HG03342 (cell line): ENCODE data around the gene PRKAR2B.
"Not testable (repeated sequence)": the region's sequence is repeated elsewhere in the genome, so short reads cannot be mapped to it uniquely, and the experiment has no call there.

ENCODE experiments used
- ATAC-seq: cut with Tn5 transposase; IDR thresholded peaks from one replicate; pipeline ENCODE4 v1.9.1; 2021; ENCODE audit warnings: mild to moderate bottlenecking, moderate library complexity; ENCODE audit not compliant: unreplicated experiment

PRKAR2B gene

GRCh38 chr7:107151538-107151937 is 107.0 kb downstream of the PRKAR2B start:
- ATAC-seq: no peak

DNA sequence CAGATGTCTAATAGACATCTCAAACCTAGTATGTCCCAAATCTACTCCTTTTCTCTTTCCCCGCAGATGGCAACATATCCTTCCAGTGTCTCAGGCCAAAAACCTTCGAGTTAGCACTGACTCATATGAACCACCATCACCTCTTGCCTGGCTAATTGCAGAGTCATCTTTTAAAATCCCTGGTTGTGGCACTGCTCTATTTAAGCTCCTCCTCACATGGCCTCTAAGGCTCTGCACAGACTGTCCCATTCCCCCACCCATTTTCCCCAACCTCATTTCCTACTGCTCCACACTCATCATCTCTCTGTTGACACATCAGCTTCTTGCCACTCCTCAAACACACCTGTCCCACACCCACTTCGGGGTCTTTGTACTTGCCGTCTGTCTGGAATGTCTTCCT is 107.5 kb downstream of the PRKAR2B start:
- ATAC-seq: no peak

DNA sequence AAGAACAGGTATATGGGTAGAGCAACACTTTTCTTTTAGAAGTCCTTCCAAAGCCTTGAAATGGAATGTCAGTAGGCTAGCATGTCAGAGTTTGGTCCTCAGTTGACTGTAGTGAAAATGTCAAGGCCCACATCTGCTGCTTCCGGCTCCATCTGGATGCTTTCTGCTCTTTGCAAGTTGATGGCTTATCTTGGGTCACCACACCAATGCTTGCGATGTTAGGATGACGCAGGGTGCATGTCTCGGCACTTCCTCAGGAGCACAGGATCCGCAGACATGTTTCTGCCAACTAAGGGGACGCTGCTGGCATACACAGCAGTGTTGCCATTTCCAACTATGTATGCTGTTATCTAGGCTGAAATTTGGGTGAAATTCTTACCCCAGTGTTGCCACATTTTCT is 110.3 kb downstream of the PRKAR2B start:
- ATAC-seq: no peak

GRCh38 chr7:107155726-107156125 is 111.2 kb downstream of the PRKAR2B start:
- ATAC-seq: not testable (repeated sequence)

DNA sequence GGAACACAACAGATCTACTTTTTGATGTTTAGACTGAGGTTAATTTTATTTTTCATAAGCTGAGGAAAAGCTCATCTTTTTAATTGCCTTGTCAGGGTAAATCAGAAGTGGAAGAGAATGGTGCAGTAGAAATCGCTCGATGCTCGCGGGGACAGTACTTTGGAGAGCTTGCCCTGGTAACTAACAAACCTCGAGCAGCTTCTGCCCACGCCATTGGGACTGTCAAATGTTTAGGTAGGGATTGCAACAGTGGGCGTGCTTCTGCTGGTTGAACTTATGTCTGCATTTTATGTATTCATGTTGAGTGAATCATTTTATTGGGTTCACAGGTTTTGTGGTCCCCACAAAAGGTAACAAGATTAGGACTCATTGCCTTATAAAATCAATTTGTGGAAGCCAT is 112.6 kb downstream of the PRKAR2B start:
- ATAC-seq: no peak

DNA sequence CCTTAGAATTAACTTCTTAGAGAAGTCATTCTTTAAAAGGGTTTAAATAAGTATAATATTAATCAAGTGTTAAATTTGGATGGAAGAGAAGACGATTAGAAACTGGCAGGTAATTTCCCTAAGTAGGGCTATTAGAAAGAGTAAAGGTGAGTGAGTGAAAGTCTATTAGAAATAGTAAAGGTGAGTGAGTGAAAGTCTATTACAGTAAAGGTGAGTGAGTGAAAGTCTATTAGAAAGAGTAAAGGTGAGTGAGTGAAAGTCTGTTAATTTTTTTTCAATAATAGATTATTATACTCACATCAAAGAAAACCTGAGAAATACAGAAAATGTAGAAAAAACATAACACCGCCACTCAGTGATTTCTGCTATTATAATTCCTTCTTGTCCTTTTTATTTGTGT is 113.5 kb downstream of the PRKAR2B start:
- no peak for ATAC-seq

DNA sequence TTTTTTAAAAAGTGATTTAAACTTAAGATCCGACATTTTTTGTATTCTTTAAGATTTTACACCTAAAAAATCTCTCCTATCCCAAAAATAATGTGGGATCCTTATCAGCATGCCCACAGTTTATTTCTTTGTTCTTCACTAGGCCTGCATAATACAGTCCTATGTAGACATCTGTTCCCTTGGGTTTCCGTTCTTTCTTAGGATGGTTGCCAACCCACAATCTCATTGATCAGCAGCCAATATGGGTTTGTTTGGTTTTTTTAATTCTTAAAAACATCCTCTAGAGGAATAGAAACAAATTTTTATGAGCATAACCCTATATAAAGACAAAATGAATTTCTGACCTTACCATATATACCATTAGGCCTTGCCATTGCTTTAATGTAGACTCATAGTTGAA is 115.9 kb downstream of the PRKAR2B start:
- ATAC-seq: no peak

GRCh38 chr7:107161415-107161814 is 116.9 kb downstream of the PRKAR2B start:
- ATAC-seq: no peak

- ATAC-seq: no peak
Measured at GRCh38 chr7:107162475-107162874, 118.0 kb downstream of the PRKAR2B start.

DNA sequence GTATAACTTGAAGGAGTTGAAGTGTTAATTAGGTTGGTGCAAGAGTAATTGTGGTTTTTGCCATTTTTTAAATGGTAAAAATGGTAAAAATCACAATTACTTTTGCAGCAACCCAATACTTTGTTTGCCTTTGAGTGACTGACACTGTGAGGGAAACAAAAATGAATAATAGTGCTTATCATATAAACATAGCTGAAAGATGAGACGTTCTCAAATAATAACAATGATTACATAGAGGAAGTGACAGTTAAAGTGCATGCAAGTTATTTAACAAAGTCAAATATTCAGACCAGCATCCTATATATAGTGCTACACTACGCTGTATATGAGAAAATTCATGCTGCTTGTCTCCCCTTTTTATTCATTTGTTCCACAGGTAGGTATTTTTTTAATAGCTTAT is 119.6 kb downstream of the PRKAR2B start:
- ATAC-seq: no peak

DNA sequence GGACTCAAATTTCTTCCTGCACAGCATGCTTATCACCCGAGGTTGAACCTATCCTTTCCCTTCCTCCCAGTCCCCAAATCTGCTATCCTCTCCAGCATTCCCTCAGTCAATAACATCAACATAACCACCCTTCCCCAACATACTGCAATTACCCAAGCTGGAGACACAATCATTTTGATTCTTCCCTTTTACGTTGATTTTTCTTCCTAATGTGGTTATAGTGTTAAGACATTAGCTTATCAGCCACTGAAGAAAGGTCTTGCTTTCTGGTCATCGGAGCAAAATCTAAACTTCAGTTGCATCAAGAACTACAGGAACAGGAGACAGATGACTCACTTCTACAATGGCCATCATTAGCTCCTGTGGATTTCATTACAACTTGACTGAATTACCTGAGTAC is 120.8 kb downstream of the PRKAR2B start:
- ATAC-seq: no peak

- no peak for ATAC-seq
Measured at GRCh38 chr7:107166736-107167426, 122.4 kb downstream of the PRKAR2B start.

- no peak for ATAC-seq
Measured at GRCh38 chr7:107167483-107168232, 123.2 kb downstream of the PRKAR2B start.

DNA sequence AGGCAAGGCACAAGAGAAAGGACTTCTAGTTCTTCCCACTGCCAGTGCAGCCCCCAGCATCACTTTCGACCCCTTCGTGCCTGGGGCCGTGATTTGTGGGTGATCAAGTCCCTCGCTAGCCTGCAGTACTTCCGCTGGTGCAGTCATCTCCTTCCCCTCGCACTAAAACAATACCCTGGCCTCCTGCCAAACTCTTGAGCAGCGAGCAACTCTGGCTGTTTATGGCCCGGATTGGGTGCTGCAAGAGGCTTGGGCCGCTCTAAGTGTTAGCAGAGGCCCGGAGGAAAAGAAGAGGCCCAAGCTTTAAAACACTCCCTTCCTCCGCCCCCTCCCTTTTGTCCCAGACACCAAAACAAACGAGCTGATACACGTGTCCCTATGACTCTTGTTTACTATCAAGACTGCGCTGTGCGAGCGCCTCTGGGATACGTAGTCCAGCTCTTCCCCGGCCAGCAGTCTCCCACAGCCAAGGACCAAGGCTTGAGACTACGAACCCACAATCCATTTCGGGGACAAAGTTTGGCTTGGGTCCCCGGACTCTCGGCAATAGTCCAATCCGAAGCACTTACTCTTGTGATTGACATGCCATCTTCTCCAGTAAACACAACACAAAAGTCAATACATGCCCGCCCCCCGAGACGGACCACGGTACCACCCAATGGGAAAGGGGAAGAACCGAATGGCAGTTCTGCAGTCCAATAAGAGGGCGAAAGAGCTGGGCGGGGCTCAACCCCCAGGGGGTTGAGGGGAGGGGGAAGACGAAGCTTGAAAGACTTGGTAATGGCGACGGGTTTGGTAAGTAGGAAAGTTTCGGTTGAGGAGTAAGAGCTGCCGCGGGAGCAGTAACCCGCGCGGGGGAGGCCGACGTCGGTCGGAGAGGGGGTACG is 124.0 kb downstream of the PRKAR2B start, which contains the start of gene HBP1:
Gene HBP1 (plus strand): TSS at position 771 of the 887 bp plus-strand sequence. CDS start 10,891 bp downstream, outside the sequence.
- ATAC-seq: peak; percentile 88

DNA sequence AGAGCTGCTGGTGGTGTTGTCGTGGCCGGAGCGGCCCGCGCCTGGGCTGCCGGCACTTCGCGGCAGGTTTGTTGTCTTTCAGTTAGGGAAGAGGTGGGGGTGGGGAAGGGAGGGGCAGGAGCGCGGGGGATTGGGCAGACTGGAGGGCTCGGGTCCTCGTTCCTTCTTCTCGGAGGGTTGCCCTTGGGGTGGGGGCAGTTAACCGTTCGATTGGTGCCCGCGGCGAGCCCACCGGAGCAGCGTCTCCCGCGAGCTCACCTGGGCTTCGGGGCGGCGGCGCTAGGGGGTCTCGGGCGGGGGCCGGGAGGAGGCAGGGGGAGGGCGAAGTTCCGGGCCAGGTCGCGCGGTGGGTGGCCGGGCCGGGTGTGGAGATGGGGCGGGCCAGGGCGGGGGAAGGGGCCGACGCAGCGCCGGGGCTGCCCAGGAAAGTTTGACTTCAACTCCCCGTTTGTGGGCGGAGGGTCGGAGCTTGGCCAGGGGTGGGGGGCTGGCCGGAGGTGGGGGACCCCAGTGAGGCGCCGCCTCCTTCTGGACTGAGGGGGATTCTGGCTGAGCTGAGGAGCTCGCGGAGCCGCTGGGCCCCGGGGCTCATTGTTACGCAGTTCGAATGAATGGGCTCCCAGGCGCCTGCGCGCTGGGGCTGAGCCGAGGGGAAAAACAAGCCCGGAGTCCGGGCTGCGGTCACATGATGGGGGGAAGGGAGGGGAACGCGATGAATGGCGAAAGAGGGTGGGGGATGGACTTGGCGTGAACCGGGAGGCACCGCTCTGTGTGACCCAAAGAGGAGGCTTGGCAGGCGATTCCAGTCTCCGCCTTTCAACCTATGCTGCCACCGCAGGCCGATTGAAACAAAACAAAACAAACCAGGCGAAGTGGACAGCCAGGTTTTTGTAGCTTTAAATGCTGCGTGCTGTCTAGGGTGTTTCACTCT is 124.9 kb downstream of the PRKAR2B start:
- peak; percentile 24 for ATAC-seq

DNA sequence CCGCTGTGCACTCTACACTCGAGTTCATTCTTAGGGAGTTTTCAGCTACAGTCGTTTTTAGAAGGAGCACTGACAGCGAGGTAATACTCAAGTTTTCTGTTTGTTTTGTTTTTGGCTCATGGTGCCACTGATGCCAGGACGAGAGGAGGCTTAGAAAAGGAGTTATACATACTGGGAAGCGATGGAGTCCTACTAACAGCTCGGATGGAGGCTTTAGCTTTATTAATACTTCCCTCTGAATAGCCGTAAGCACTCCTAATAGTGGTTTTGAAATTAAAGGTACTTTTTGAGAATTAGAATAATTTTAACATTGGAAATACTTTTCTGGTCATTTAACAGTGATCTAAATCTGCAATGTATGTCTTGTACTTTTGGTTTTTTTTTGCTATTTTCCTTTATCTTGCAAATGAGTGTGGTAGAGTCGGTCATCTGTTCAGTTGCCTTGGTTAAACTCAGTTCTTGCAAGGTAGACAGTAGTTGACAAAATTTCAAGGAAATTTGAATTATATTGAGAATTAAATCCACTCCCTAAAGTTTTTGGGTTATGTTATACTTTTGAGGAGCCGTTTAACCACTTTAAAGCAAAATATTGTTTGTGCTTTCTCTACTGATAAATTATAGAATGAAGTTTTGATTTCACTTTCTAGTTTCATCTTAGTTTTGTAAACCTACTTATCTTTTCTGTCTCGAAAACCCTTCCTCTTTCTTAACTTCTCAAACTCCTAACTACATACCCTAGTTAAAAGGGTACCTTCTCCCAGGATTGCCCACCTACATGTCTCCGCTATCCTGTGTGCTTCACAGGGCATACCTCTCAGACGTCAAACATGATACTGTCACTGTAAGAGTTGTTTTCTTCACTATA is 125.8 kb downstream of the PRKAR2B start:
- no peak for ATAC-seq

DNA sequence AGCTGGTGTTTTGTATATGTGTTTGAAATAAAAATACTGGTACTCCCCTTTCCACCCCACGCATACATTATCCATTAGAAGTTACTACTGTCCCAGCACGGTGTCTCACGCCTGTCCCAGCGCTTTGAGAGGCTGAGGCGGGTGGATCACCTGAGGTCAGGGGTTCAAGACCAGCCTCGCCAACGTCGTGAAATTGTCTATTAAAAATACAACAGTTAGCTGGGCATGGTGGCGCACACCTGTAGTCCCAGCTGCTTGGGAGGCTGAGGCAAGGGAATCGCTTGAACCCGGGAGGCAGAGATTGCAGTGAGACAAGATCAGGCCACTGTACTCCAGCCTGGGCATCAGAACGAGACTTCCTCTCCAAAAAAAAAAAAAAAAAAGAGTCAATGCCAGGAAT is 127.0 kb downstream of the PRKAR2B start:
- no peak for ATAC-seq

DNA sequence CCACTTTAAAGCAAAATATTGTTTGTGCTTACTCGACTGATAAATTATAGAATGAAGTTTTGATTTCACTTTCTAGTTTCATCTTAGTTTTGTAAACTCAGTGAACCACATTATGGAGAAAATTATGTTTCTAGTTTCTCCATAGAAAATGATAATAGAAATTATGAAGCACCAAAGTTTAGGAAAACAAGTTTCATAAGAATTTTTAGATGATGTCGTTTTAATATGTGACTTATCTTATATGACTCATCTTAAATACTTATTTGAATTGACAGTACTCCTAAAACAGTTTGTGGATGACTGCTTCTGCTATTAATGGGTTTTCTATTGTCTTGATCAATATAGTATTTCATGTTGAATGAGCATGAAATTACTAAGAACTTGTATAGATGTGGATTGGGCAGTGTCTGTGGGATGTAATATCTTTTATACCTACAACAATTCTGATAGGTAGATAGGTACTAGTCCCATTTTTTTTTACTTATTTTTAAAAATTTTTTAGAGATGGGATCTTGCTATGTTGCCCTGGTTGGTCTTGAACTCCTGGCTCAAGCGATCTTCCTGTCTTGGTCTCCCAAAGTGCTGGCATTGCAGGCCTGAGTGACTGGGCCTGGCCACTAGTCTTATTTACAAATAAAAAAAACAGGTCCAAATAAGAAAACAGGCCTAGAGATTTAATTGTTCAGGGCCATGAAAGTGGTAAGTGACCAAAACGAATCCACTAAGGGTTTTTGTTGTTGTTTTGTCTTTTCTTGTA is 127.9 kb downstream of the PRKAR2B start:
- ATAC-seq: no peak

DNA sequence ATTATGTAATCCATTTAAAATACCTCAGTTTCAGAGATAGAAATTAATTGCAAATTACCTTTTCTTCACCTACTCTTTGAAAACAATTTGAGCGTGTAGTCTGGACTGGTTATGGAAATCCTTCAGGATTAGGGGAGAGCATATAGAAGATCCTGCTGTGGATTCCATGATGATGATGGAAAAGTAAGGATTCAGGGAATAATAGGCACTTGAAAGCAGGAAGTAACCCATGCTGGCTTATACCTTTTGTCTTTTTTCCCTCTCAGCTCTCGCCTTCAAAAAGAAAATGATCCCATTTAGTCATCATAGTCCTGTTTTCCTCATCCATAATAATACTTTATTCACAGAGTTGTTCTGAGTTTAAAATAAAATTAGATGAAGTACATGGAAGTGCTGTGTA is 128.7 kb downstream of the PRKAR2B start:
- no peak for ATAC-seq
